Sigmoid colon (tissue), 4 donors: Measurements from ENCODE around the gene TVP23C.

ENCODE experiments used
- POLR2AphosphoS5 ChIP-seq, 4 donors: sonication (generic); formaldehyde crosslinking; IDR thresholded peaks; one replicate each; pipeline ENCODE4 v1.6.1; 2017; ENCODE audit warnings: antibody characterized with exemption in 4 of 4
- TF ChIP-seq, protein P1 (sequence below), 4 experiments: fragments of 450-650 bp in 3 of 4; fragments of 200-600 bp in 1 of 4; IDR thresholded peaks; one replicate each; pipeline ENCODE4 v1.5.1; 2016 to 2019; ENCODE audit warnings: antibody characterized with exemption in 4 of 4, mild to moderate bottlenecking in 3 of 4, moderate library complexity in 2 of 4

DNA sequence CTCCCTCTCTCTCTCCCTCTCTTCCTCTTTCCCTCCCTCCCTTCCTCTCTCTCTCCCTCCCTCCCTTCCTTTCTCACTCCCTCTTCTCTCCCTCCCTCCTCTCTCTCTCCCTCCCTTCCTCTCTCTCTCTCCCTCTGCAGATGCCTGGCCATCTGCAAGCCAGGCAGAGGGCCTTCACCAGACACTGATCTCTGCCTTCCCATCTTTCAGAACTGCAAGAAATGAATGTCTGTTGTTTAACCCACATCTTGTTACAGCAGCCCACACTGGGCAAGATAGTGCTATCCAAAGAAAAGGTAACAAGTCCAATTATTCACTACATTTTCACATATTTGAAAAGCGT lies 69.6 kb downstream of the TVP23C start:
- TF ChIP-seq, protein P1, sequence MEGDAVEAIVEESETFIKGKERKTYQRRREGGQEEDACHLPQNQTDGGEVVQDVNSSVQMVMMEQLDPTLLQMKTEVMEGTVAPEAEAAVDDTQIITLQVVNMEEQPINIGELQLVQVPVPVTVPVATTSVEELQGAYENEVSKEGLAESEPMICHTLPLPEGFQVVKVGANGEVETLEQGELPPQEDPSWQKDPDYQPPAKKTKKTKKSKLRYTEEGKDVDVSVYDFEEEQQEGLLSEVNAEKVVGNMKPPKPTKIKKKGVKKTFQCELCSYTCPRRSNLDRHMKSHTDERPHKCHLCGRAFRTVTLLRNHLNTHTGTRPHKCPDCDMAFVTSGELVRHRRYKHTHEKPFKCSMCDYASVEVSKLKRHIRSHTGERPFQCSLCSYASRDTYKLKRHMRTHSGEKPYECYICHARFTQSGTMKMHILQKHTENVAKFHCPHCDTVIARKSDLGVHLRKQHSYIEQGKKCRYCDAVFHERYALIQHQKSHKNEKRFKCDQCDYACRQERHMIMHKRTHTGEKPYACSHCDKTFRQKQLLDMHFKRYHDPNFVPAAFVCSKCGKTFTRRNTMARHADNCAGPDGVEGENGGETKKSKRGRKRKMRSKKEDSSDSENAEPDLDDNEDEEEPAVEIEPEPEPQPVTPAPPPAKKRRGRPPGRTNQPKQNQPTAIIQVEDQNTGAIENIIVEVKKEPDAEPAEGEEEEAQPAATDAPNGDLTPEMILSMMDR (IDR thresholded peaks at IDR 0.05), result no peak
- TF ChIP-seq POLR2AphosphoS5 (IDR thresholded peaks at IDR 0.05), result no peak
